ENCODE data around the gene PDIA5. TPM values are rescaled to one million over a fixed set of nuclear protein-coding genes. Genes with fewer than 3 reads are reported as not detected.

Gene PDIA5
- total RNA-seq, 2 donors from 2014 or later = 8.0 to 9.0 TPM

- Histone ChIP-seq H3K27ac (no peak overlapping the region), H3K27me3 (no peaks in the 10 kb centered on the region), H3K36me3 (no peaks in the 10 kb centered on the region), H3K4me3 (no peak overlapping the region), H3K4me1 (no peaks in the 10 kb centered on the region), H3K9me3 (no peaks in the 10 kb centered on the region)
- TF ChIP-seq CTCF (IDR thresholded peaks at IDR 0.05) = no peak
- no peak for DNase-seq (ENCODE audit: low spot score)
Observed at GRCh38 chr3:123061856-123062255, 5.0 kb upstream of the PDIA5 start.

GRCh38 chr3:123063034-123063433 is 3.8 kb upstream of the PDIA5 start:
- H3K27ac ChIP-seq = no peak overlapping the region
- no peak overlapping the region for H3K4me3 ChIP-seq
- H3K9me3 ChIP-seq = no peaks in the 10 kb centered on the region
- no peaks in the 10 kb centered on the region for H3K36me3 ChIP-seq
- no peak for TF ChIP-seq CTCF (IDR thresholded peaks at IDR 0.05)
- peaks cover 0 to 7% of the 10 kb centered on the region in 2 donors for H3K4me1 ChIP-seq
- H3K27me3 ChIP-seq = no peaks in the 10 kb centered on the region
- no peak for DNase-seq (ENCODE audit: low spot score)

- DNase-seq (ENCODE audit: low spot score) = no peak
- H3K4me3 ChIP-seq = no peak overlapping the region
- H3K4me1 ChIP-seq = peaks cover 0 to 20% of the 10 kb centered on the region in 2 donors
- H3K27me3 ChIP-seq = no peaks in the 10 kb centered on the region
- no peaks in the 10 kb centered on the region for H3K36me3 ChIP-seq
- H3K27ac ChIP-seq = no peak overlapping the region
- no peak for TF ChIP-seq CTCF (IDR thresholded peaks at IDR 0.05)
- H3K9me3 ChIP-seq = no peaks in the 10 kb centered on the region
Observed at GRCh38 chr3:123064506-123064905, 2.3 kb upstream of the PDIA5 start.

GRCh38 chr3:123064914-123065313 is 1.9 kb upstream of the PDIA5 start:
- H3K9me3 ChIP-seq = no peaks in the 10 kb centered on the region
- H3K36me3 ChIP-seq = no peaks in the 10 kb centered on the region
- no peak overlapping the region for H3K4me3 ChIP-seq
- no peak overlapping the region for H3K27ac ChIP-seq
- TF ChIP-seq CTCF (IDR thresholded peaks at IDR 0.05) = no peak
- no peak for DNase-seq (ENCODE audit: low spot score)
- no peaks in the 10 kb centered on the region for H3K27me3 ChIP-seq
- H3K4me1 ChIP-seq = peaks cover 0 to 20% of the 10 kb centered on the region in 2 donors

GRCh38 chr3:123066599-123066895 is 278 bp upstream of the PDIA5 start:
- no peak for DNase-seq (ENCODE audit: low spot score)
- Histone ChIP-seq H3K9me3 (no peaks in the 10 kb centered on the region), H3K4me1 (peaks cover 0 to 33% of the 10 kb centered on the region in 2 donors), H3K27me3 (no peaks in the 10 kb centered on the region), H3K27ac (peak overlapping the region; percentile 80 to 83), H3K36me3 (no peaks in the 10 kb centered on the region), H3K4me3 (peak overlapping the region; percentile 77 to 92)
- TF ChIP-seq CTCF (IDR thresholded peaks at IDR 0.05) = no peak

Data from right atrium auricular region (tissue), 2 donors.